Thyroid gland (tissue), 4 donors: Measurements from ENCODE around the gene RNF32.
A peak's percentile ranks its signal among the peaks of the same experiment; 100 is the strongest.

Experiments
- POLR2A ChIP-seq, 2 donors: fragments of 450-650 bp; IDR thresholded peaks; one replicate each; pipeline ENCODE4 v1.6.1; 2017; ENCODE audit warnings: antibody characterized with exemption in 2 of 2, mild to moderate bottlenecking in 2 of 2, moderate library complexity in 1 of 2
- TF ChIP-seq, protein P1 (sequence below), 6 experiments: fragments of 200-600 bp in 3 of 6; fragments of 450-650 bp in 3 of 6; sonication (generic) in 3 of 6; IDR thresholded peaks; one replicate each; pipeline ENCODE4 v1.5.1; 2016 to 2019; ENCODE audit warnings: antibody characterized with exemption in 6 of 6, mild to moderate bottlenecking in 2 of 6, inconsistent platforms in 1 of 6, moderate library complexity in 1 of 6

DNA sequence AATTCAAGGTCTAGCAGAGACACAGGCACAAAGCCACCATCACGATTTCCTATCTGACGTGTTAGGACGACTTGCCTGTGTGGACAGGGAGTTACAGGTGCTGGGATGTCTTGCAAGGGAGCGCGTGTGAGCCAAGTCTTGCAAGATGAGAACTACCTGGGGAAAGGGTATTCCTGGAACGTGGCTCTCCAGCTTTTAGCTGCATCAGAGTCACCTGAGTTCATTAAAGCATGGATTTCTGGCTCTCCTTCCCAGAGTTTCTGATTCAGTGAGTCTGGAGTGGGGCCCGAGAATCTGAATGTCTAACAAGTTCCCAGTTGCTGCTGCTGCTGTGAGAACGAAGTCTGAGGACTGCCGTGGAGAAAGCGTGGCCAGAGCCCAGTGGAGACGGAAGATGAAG, 30.0 kb upstream of the RNF32 start:
- TF ChIP-seq, protein P1, sequence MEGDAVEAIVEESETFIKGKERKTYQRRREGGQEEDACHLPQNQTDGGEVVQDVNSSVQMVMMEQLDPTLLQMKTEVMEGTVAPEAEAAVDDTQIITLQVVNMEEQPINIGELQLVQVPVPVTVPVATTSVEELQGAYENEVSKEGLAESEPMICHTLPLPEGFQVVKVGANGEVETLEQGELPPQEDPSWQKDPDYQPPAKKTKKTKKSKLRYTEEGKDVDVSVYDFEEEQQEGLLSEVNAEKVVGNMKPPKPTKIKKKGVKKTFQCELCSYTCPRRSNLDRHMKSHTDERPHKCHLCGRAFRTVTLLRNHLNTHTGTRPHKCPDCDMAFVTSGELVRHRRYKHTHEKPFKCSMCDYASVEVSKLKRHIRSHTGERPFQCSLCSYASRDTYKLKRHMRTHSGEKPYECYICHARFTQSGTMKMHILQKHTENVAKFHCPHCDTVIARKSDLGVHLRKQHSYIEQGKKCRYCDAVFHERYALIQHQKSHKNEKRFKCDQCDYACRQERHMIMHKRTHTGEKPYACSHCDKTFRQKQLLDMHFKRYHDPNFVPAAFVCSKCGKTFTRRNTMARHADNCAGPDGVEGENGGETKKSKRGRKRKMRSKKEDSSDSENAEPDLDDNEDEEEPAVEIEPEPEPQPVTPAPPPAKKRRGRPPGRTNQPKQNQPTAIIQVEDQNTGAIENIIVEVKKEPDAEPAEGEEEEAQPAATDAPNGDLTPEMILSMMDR (IDR thresholded peaks at IDR 0.05): no peak
- peak in 1 of 2 donors; percentile 28 for TF ChIP-seq POLR2A (IDR thresholded peaks at IDR 0.05)
